HEK293 (cell line): ENCODE measurements around the gene TUNAR.

Experiments
- CTCF ChIA-PET: fragments of 350-600 bp; formaldehyde crosslinking; extraction: SDS; loops from one replicate; lab custom pipeline; 2021; ENCODE audit warnings: antibody characterized with exemption; lab: Yijun Ruan, JAX
- POLR2A ChIA-PET: fragments of 300-600 bp; formaldehyde crosslinking; extraction: SDS; loops from one replicate; lab custom pipeline; 2020; ENCODE audit warnings: antibody characterized with exemption, inconsistent platforms; lab: Yijun Ruan, JAX
- H3K27ac ChIP-seq: fragments of 200-500 bp; sonication (Bioruptor generic); 2 replicates; pipeline ENCODE4 v1.5.1; 2014; ENCODE audit warnings: low read depth, low read length, control low read depth, inconsistent platforms; ENCODE audit errors: extremely low read depth
- H3K36me3 ChIP-seq, 2 experiments: fragments of 200-500 bp in 1 of 2; sonication (Bioruptor generic) in 1 of 2; 1 replicate in 1 of 2; 2 replicates in 1 of 2; pipeline ENCODE4 v1.5.1; 2014 to 2017; ENCODE audit warnings: inconsistent platforms in 2 of 2, low read length in 2 of 2; ENCODE audit not compliant: control insufficient read depth in 2 of 2, insufficient read depth in 1 of 2
- H3K4me1 ChIP-seq: fragments of 200-500 bp; sonication (Bioruptor generic); 2 replicates; pipeline ENCODE4 v1.5.1; 2014; ENCODE audit warnings: mild to moderate bottlenecking, low read length, inconsistent platforms; ENCODE audit not compliant: control insufficient read depth, insufficient read depth
- H3K4me3 ChIP-seq: 2 replicates; pipeline ENCODE4 v1.5.1; 2011; ENCODE audit warnings: low read depth, mild to moderate bottlenecking, control low read depth, low read length, moderate library complexity
- H3K9me3 ChIP-seq: fragments of 200-500 bp; sonication (Bioruptor generic); 2 replicates; pipeline ENCODE4 v1.5.1; 2014; ENCODE audit warnings: low read depth, low read length, inconsistent platforms; ENCODE audit not compliant: control insufficient read depth, insufficient read depth
- AEBP2 ChIP-seq: fragments of 450-650 bp; formaldehyde crosslinking; IDR thresholded peaks from 2 replicates; pipeline ENCODE4 v1.5.1; 2016; ENCODE audit warnings: missing biosample characterization, missing genetic modification characterization, borderline replicate concordance
- KLF1 ChIP-seq: fragments of 450-650 bp; formaldehyde crosslinking; IDR thresholded peaks from 2 replicates; pipeline ENCODE4 v1.5.1; 2016; ENCODE audit warnings: missing biosample characterization, missing genetic modification characterization
- PATZ1 ChIP-seq: fragments of 450-650 bp; formaldehyde crosslinking; IDR thresholded peaks from 2 replicates; pipeline ENCODE4 v1.5.1; 2016; ENCODE audit warnings: missing biosample characterization, missing genetic modification characterization
- PBX3 ChIP-seq: sonication (generic); formaldehyde crosslinking; IDR thresholded peaks from 2 replicates; pipeline ENCODE4 v1.8.1; 2022; ENCODE audit warnings: mild to moderate bottlenecking, moderate library complexity, missing genetic modification reagents
- PRDM6 ChIP-seq: fragments of 450-650 bp; formaldehyde crosslinking; IDR thresholded peaks from 2 replicates; pipeline ENCODE4 v1.5.1; 2017; ENCODE audit warnings: missing biosample characterization, missing genetic modification characterization
- TSHZ1 ChIP-seq: fragments of 450-650 bp; formaldehyde crosslinking; IDR thresholded peaks from 2 replicates; pipeline ENCODE4 v1.5.1; 2016; ENCODE audit warnings: missing biosample characterization, missing genetic modification characterization, borderline replicate concordance
- ZBTB11 ChIP-seq: fragments of 450-650 bp; formaldehyde crosslinking; conservative IDR thresholded peaks from 2 replicates; pipeline ENCODE4 v1.5.1; 2016; ENCODE audit warnings: low read depth, missing biosample characterization, missing genetic modification characterization
- ZEB2 ChIP-seq: fragments of 450-650 bp; formaldehyde crosslinking; IDR thresholded peaks from 2 replicates; pipeline ENCODE4 v1.5.1; 2016; ENCODE audit warnings: missing biosample characterization, missing genetic modification characterization
- ZFP37 ChIP-seq: fragments of 450-650 bp; formaldehyde crosslinking; IDR thresholded peaks from 2 replicates; pipeline ENCODE4 v1.5.1; 2016; ENCODE audit warnings: missing biosample characterization, missing genetic modification characterization
- ZNF19 ChIP-seq: fragments of 450-650 bp; formaldehyde crosslinking; IDR thresholded peaks from 2 replicates; pipeline ENCODE4; 2016; ENCODE audit warnings: missing biosample characterization, missing genetic modification characterization, low read depth
- ZNF223 ChIP-seq: fragments of 450-650 bp; formaldehyde crosslinking; IDR thresholded peaks from 2 replicates; pipeline ENCODE4 v1.5.1; 2016; ENCODE audit warnings: missing biosample characterization, missing genetic modification characterization
- ZNF26 ChIP-seq: fragments of 450-650 bp; formaldehyde crosslinking; IDR thresholded peaks from 2 replicates; pipeline ENCODE4 v1.5.1; 2016; ENCODE audit warnings: missing biosample characterization, missing genetic modification characterization
- ZNF335 ChIP-seq: fragments of 450-650 bp; formaldehyde crosslinking; conservative IDR thresholded peaks from 2 replicates; pipeline ENCODE4 v1.5.1; 2016; ENCODE audit warnings: missing biosample characterization, missing genetic modification characterization
- ZNF48 ChIP-seq: fragments of 450-650 bp; formaldehyde crosslinking; IDR thresholded peaks from 2 replicates; pipeline ENCODE4 v1.5.1; 2016; ENCODE audit warnings: missing biosample characterization, missing genetic modification characterization
- ZNF621 ChIP-seq: fragments of 450-650 bp; formaldehyde crosslinking; IDR thresholded peaks from 2 replicates; pipeline ENCODE4 v1.5.1; 2017; ENCODE audit warnings: missing biosample characterization, missing genetic modification characterization
- ZNF626 ChIP-seq: fragments of 450-650 bp; sonication (Bioruptor Pico); formaldehyde crosslinking; IDR thresholded peaks from 2 replicates; pipeline ENCODE4 v1.5.1; 2018; ENCODE audit warnings: missing biosample characterization, missing genetic modification characterization, inconsistent platforms

TUNAR gene

GRCh38 chr14:95951359-95951758, 74.7 kb downstream of the TUNAR start:
- Histone ChIP-seq H3K9me3 (no peaks in the 10 kb centered on the region), H3K27ac (no peak overlapping the region), H3K4me1 (no peaks in the 10 kb centered on the region), H3K4me3 (no peak overlapping the region), H3K36me3 (no peaks in the 10 kb centered on the region)
- TF ChIP-seq ZNF335, result no peak
- TF ChIP-seq ZNF621 (tag by site-specific recombination), result no peak
- TF ChIP-seq PATZ1 (tag by site-specific recombination), result no peak
- no peak for TF ChIP-seq PRDM6 (tag by site-specific recombination)
- no peak for TF ChIP-seq ZNF626 (tag by site-specific recombination)
- no peak for TF ChIP-seq ZBTB11 (tag by site-specific recombination)
- TF ChIP-seq ZEB2, result no peak
- TF ChIP-seq AEBP2, result no peak
- no peak for TF ChIP-seq ZFP37 (tag by site-specific recombination)
- no peak for TF ChIP-seq ZNF19
- ChIA-PET CTCF (no interaction called here), POLR2A (no interaction called here)

GRCh38 chr14:95953111-95953724, 76.6 kb downstream of the TUNAR start:
- no peaks in the 10 kb centered on the region for H3K4me1 ChIP-seq
- H3K4me3 ChIP-seq, result no peak overlapping the region
- no peak overlapping the region for H3K27ac ChIP-seq
- ChIA-PET CTCF (no interaction called here), POLR2A (no interaction called here)
- H3K36me3 ChIP-seq, result no peaks in the 10 kb centered on the region
- no peaks in the 10 kb centered on the region for H3K9me3 ChIP-seq
- no peak for TF ChIP-seq ZNF26 (tag by site-specific recombination)
- no peak for TF ChIP-seq TSHZ1 (tag by site-specific recombination)
- TF ChIP-seq ZNF223 (tag by site-specific recombination), result no peak
- TF ChIP-seq KLF1 (tag by site-specific recombination), result no peak
- no peak for TF ChIP-seq ZNF48 (tag by site-specific recombination)
- no peak for TF ChIP-seq PBX3
